OCI-LY7 (cell line): ENCODE results near the gene BRD1. TPM values are rescaled to one million over a fixed set of nuclear protein-coding genes. Genes with fewer than 3 reads are reported as not detected.

Source experiments
- BruUV-seq: library from RNA; stranded (reverse); fragments of 400-500 nt; replicated peaks from 2 replicates; lab custom pipeline; 2021; lab: Mats Ljungman, UMichigan
- CTCF ChIA-PET: fragments of 300-600 bp; sonication (Branson Sonifier 250); formaldehyde crosslinking; loops from one replicate; lab custom pipeline; 2022; ENCODE audit warnings: antibody characterized with exemption; ENCODE audit not compliant: unreplicated experiment; lab: Charles Lee
- POLR2A ChIA-PET: fragments of 300-600 bp; sonication (Branson Sonifier 250); formaldehyde crosslinking; loops from one replicate; lab custom pipeline; 2022; ENCODE audit warnings: antibody characterized with exemption; lab: Charles Lee
- DNase-seq: peaks from one replicate; pipeline ENCODE4 v3.0.0-alpha.2; 2015; ENCODE audit warnings: low spot score
- H2AFZ ChIP-seq: fragments of 200-600 bp; sonication (generic), shearing (Covaris generic); 2 replicates; pipeline ENCODE4 v1.6.1; 2014; ENCODE audit warnings: mild to moderate bottlenecking, antibody characterized with exemption, low read length, moderate library complexity
- H3K27ac ChIP-seq: fragments of 200-600 bp; sonication (generic); 2 replicates; pipeline ENCODE4 v1.5.1; 2014; ENCODE audit warnings: mixed run types, low read depth, mild to moderate bottlenecking, moderate library complexity, low read length, inconsistent platforms; ENCODE audit not compliant: poor library complexity, severe bottlenecking
- H3K36me3 ChIP-seq: fragments of 200-600 bp; sonication (generic); 2 replicates; pipeline ENCODE4 v1.6.1; 2014; ENCODE audit warnings: mild to moderate bottlenecking, antibody characterized with exemption, low read length, moderate library complexity, mixed read lengths; ENCODE audit not compliant: insufficient read depth
- H3K4me1 ChIP-seq: fragments of 200-600 bp; sonication (generic); 2 replicates; pipeline ENCODE4 v1.5.1; 2014; ENCODE audit warnings: mild to moderate bottlenecking, low read length; ENCODE audit not compliant: insufficient read depth, poor library complexity, severe bottlenecking
- H3K4me2 ChIP-seq: fragments of 200-600 bp; sonication (generic); 2 replicates; pipeline ENCODE4 v1.6.1; 2014; ENCODE audit warnings: mild to moderate bottlenecking, low read length
- H3K4me3 ChIP-seq: fragments of 200-600 bp; sonication (generic); 2 replicates; pipeline ENCODE4 v1.5.1; 2014; ENCODE audit warnings: mild to moderate bottlenecking, low read depth, low read length; ENCODE audit not compliant: poor library complexity, severe bottlenecking
- H3K79me2 ChIP-seq: fragments of 200-600 bp; sonication (generic); 2 replicates; pipeline ENCODE4 v1.6.1; 2016; ENCODE audit warnings: low read depth, mild to moderate bottlenecking, low read length, moderate library complexity, mixed read lengths; ENCODE audit not compliant: insufficient read depth
- H3K9me2 ChIP-seq: fragments of 200-600 bp; sonication (generic); 2 replicates; pipeline ENCODE4 v1.6.1; 2016; ENCODE audit warnings: mild to moderate bottlenecking, low read length, mixed read lengths; ENCODE audit not compliant: insufficient read depth
- H3K9me3 ChIP-seq: fragments of 200-600 bp; sonication (generic); 2 replicates; pipeline ENCODE4 v1.6.1; 2014; ENCODE audit warnings: mild to moderate bottlenecking, mixed run types, low read length, mixed read lengths
- H4K20me1 ChIP-seq: fragments of 200-600 bp; sonication (generic); 2 replicates; pipeline ENCODE4 v1.6.1; 2014; ENCODE audit warnings: mild to moderate bottlenecking, antibody characterized with exemption, low read length, moderate library complexity, mixed read lengths; ENCODE audit not compliant: insufficient read depth
- CTCF ChIP-seq: fragments of 200-600 bp; sonication (generic); conservative IDR thresholded peaks from 2 replicates; pipeline ENCODE4 v1.5.1; 2014; ENCODE audit warnings: mild to moderate bottlenecking, antibody characterized with exemption, low read length, moderate library complexity, mixed read lengths
- EZH2phosphoT487 ChIP-seq: fragments of 200-600 bp; sonication (generic); IDR thresholded peaks from 2 replicates; pipeline ENCODE4 v1.6.1; 2018; ENCODE audit warnings: low read depth, borderline replicate concordance, mild to moderate bottlenecking, mixed run types, antibody characterized with exemption, low read length, moderate library complexity, mixed read lengths
- intact Hi-C: fragments of 100-400 bp; cut with micrococcal nuclease; formaldehyde crosslinking; loops from one replicate; pipeline ENCODE4 v1.10.0; 2022; ENCODE audit not compliant: unreplicated experiment
- total RNA-seq, 2 experiments: library from RNA; depleted of rRNA in 1 of 2; stranded (reverse); fragments of >200 nt in 1 of 2; shearing (Covaris generic) in 1 of 2; gene quantifications; 2 replicates each; pipeline ENCODE4 v1.2.3, GENCODE V29; 2014 to 2022

Gene BRD1
- total RNA-seq, 2 experiments from 2014 or later: 38.1 to 46.6 TPM

GRCh38 chr22:49796596-49797270 lies 30.9 kb downstream of the BRD1 start:
- H3K9me2 ChIP-seq: no peaks in the 10 kb centered on the region
- CTCF ChIA-PET: no interaction called here
- TF ChIP-seq CTCF: no peak
- TF ChIP-seq EZH2phosphoT487: no peak
- POLR2A ChIA-PET: interaction anchor here (0.6 kb wide), 1 partner anchor 95 kb away, joined by 5 read pairs; no protein-coding TSS in a partner anchor
- intact Hi-C loops: no loop called here
- peaks cover 87% of the 10 kb centered on the region for H3K36me3 ChIP-seq
- DNase-seq: no peak
- no peak overlapping the region for H3K27ac ChIP-seq
- no peak overlapping the region for H3K4me2 ChIP-seq
- H3K4me1 ChIP-seq: no peaks in the 10 kb centered on the region
- H3K79me2 ChIP-seq: no peaks in the 10 kb centered on the region
- H3K4me3 ChIP-seq: no peak overlapping the region
- no peaks in the 10 kb centered on the region for H3K9me3 ChIP-seq
- H2AFZ ChIP-seq: no peak overlapping the region
- no peaks in the 10 kb centered on the region; the same call in 1 of the 2 replicates for H4K20me1 ChIP-seq
- no TSS peak for BruUV-seq

GRCh38 chr22:49795521-49795920 lies 32.2 kb downstream of the BRD1 start:
- Histone ChIP-seq H3K9me3 (no peaks in the 10 kb centered on the region), H3K4me2 (no peak overlapping the region), H3K9me2 (no peaks in the 10 kb centered on the region), H2AFZ (no peak overlapping the region), H3K27ac (no peak overlapping the region), H3K4me3 (no peak overlapping the region), H3K79me2 (no peaks in the 10 kb centered on the region), H4K20me1 (no peaks in the 10 kb centered on the region; the same call in 1 of the 2 replicates), H3K36me3 (peaks cover 87% of the 10 kb centered on the region), H3K4me1 (no peaks in the 10 kb centered on the region)
- ChIA-PET CTCF (no interaction called here), POLR2A (no interaction called here)
- intact Hi-C loops: no loop called here
- no TSS peak for BruUV-seq
- TF ChIP-seq EZH2phosphoT487 (no peak), CTCF (no peak)
- no peak for DNase-seq

DNA sequence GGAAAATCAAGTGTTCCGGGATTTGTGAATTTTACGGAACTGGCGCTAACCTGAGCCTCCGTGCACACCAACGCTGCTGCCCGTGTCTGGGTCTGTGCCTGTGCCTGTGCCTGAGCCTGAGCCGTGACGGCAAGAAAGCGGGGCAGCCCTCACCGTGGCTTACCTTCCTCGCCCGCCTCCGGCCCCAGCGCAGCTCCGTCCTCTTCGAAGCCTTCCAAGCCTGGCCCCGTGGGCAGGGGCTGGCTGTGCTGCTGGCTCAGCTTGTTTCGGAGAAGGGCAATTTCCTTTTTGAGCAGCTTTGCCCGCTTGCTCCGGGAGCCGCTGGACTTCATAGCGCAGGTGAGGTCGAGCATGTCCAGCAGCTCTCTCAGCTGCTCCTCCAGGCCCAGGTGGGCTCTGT lies 33.8 kb downstream of the BRD1 start:
- no peak overlapping the region for H3K27ac ChIP-seq
- H3K9me3 ChIP-seq: no peaks in the 10 kb centered on the region
- DNase-seq: no peak
- H3K79me2 ChIP-seq: no peaks in the 10 kb centered on the region
- no TSS peak for BruUV-seq
- no peaks in the 10 kb centered on the region; the same call in 1 of the 2 replicates for H4K20me1 ChIP-seq
- H3K4me2 ChIP-seq: no peak overlapping the region
- ChIA-PET POLR2A (no interaction called here), CTCF (no interaction called here)
- intact Hi-C loops: no loop called here
- H2AFZ ChIP-seq: no peak overlapping the region
- no peaks in the 10 kb centered on the region for H3K4me1 ChIP-seq
- H3K4me3 ChIP-seq: no peak overlapping the region
- no peaks in the 10 kb centered on the region for H3K9me2 ChIP-seq
- no peak for TF ChIP-seq CTCF
- H3K36me3 ChIP-seq: peaks cover 89% of the 10 kb centered on the region
